IgD-negative memory B cell (primary cell): Measurements from ENCODE around the gene AMBRA1. TPM values are rescaled to one million over a fixed set of nuclear protein-coding genes. Genes with fewer than 3 reads are reported as not detected.

ENCODE experiments used
- H3K27ac Mint-ChIP-seq, 3 donors: one replicate each; pipeline ENCODE4 v1.8.0; 2020 to 2022; ENCODE audit warnings: mild to moderate bottlenecking in 3 of 3, mixed read lengths in 3 of 3, moderate library complexity in 1 of 3
- H3K27me3 Mint-ChIP-seq: one replicate; pipeline ENCODE4 v1.8.0; 2021; ENCODE audit warnings: mixed read lengths
- H3K36me3 Mint-ChIP-seq: one replicate; pipeline ENCODE4 v1.8.0; 2020; ENCODE audit warnings: mild to moderate bottlenecking, mixed read lengths
- H3K4me1 Mint-ChIP-seq, 3 donors: one replicate each; pipeline ENCODE4 v1.8.0; 2020 to 2022; ENCODE audit warnings: mixed read lengths in 3 of 3, mild to moderate bottlenecking in 1 of 3
- H3K4me3 Mint-ChIP-seq, 4 donors: one replicate each; pipeline ENCODE4 v1.8.0; 2020 to 2022; ENCODE audit warnings: mild to moderate bottlenecking in 4 of 4, mixed read lengths in 4 of 4, moderate library complexity in 3 of 4
- H3K9me3 Mint-ChIP-seq, 3 donors: one replicate each; pipeline ENCODE4 v1.8.0; 2020 to 2021; ENCODE audit warnings: mixed read lengths in 3 of 3, mild to moderate bottlenecking in 1 of 3
- polyA plus RNA-seq: library from polyadenylated mRNA; unstranded; fragments of 300-500 nt; fragmentation: Illumina TruSeq; gene quantifications from one replicate; pipeline ENCODE4 v1.2.3, GENCODE V29; 2021

Gene AMBRA1
- polyA plus RNA-seq, 1 donor from 2014 or later, result 9.1 TPM

- H3K4me3 Mint-ChIP-seq, result peak overlapping the region in 1 of 4 donors; percentile 33
- H3K27me3 Mint-ChIP-seq, result no peaks in the 10 kb centered on the region
- H3K36me3 Mint-ChIP-seq, result peaks cover 3% of the 10 kb centered on the region
- peaks cover 5 to 15% (median 12%) of the 10 kb centered on the region in 3 donors for H3K4me1 Mint-ChIP-seq
- H3K27ac Mint-ChIP-seq, result no peak overlapping the region
- H3K9me3 Mint-ChIP-seq, result no peaks in the 10 kb centered on the region
Measured at GRCh38 chr11:46625406-46625805, 31.6 kb upstream of the AMBRA1 start.

GRCh38 chr11:46618837-46619236 is 25.0 kb upstream of the AMBRA1 start:
- H3K27ac Mint-ChIP-seq, result peak overlapping the region in 1 of 3 donors; percentile 100
- no peaks in the 10 kb centered on the region for H3K9me3 Mint-ChIP-seq
- H3K4me3 Mint-ChIP-seq, result peak overlapping the region in 2 of 4 donors; percentile 96 to 99
- peaks cover 3% of the 10 kb centered on the region for H3K36me3 Mint-ChIP-seq
- H3K27me3 Mint-ChIP-seq, result no peaks in the 10 kb centered on the region
- peaks cover 16 to 38% (median 25%) of the 10 kb centered on the region in 3 donors for H3K4me1 Mint-ChIP-seq

GRCh38 chr11:46617972-46618314 is 24.1 kb upstream of the AMBRA1 start:
- no peaks in the 10 kb centered on the region for H3K27me3 Mint-ChIP-seq
- H3K4me3 Mint-ChIP-seq, result peak overlapping the region; percentile 96 to 99 (median 98)
- H3K4me1 Mint-ChIP-seq, result peaks cover 16 to 38% (median 25%) of the 10 kb centered on the region in 3 donors
- peaks cover 3% of the 10 kb centered on the region for H3K36me3 Mint-ChIP-seq
- no peaks in the 10 kb centered on the region for H3K9me3 Mint-ChIP-seq
- peak overlapping the region; percentile 99 to 100 (median 100) for H3K27ac Mint-ChIP-seq

GRCh38 chr11:46617134-46617971 is 23.5 kb upstream of the AMBRA1 start, which contains the start of the genes ATG13 and HARBI1:
Gene ATG13, plus strand, starts transcription at chr11:46617553. Its CDS starts 26,739 bp downstream, at chr11:46644292.
Gene HARBI1, minus strand, starts transcription at chr11:46617227. Its CDS starts 990 bp downstream, at chr11:46616237.
- Mint-ChIP-seq H3K36me3 (no peaks in the 10 kb centered on the region), H3K27me3 (no peaks in the 10 kb centered on the region), H3K4me1 (peaks cover 16 to 33% (median 22%) of the 10 kb centered on the region in 3 donors), H3K27ac (peak within 1 kb of the TSS; percentile 99 to 100 (median 100)), H3K9me3 (no peaks in the 10 kb centered on the region), H3K4me3 (peak within 1 kb of the TSS; percentile 96 to 99 (median 98))

GRCh38 chr11:46616551-46617133 is 22.8 kb upstream of the AMBRA1 start:
- Mint-ChIP-seq H3K4me3 (peak overlapping the region; percentile 96 to 99 (median 98)), H3K4me1 (peaks cover 16 to 30% (median 21%) of the 10 kb centered on the region in 3 donors), H3K9me3 (no peaks in the 10 kb centered on the region), H3K36me3 (no peaks in the 10 kb centered on the region), H3K27me3 (no peaks in the 10 kb centered on the region), H3K27ac (peak overlapping the region; percentile 99 to 100 (median 100))

GRCh38 chr11:46615756-46616155 is 21.9 kb upstream of the AMBRA1 start:
- H3K4me1 Mint-ChIP-seq, result peaks cover 14 to 25% (median 18%) of the 10 kb centered on the region in 3 donors

GRCh38 chr11:46612326-46612725 is 18.5 kb upstream of the AMBRA1 start:
- Mint-ChIP-seq H3K9me3 (no peaks in the 10 kb centered on the region), H3K27me3 (no peaks in the 10 kb centered on the region), H3K4me1 (peaks cover 3 to 13% (median 6%) of the 10 kb centered on the region in 3 donors), H3K36me3 (peaks cover 3% of the 10 kb centered on the region), H3K27ac (peak overlapping the region in 1 of 3 donors; percentile 1), H3K4me3 (no peak overlapping the region)

More at GRCh38 chr11:46615756-46616155, 21.9 kb upstream of the AMBRA1 start:
- Mint-ChIP-seq H3K27ac (peak overlapping the region in 2 of 3 donors; percentile 16 to 100), H3K4me3 (peak overlapping the region in 3 of 4 donors; percentile 17 to 99 (median 96)), H3K36me3 (no peaks in the 10 kb centered on the region), H3K9me3 (no peaks in the 10 kb centered on the region), H3K27me3 (no peaks in the 10 kb centered on the region)

GRCh38 chr11:46611526-46612304 is 17.9 kb upstream of the AMBRA1 start:
- no peaks in the 10 kb centered on the region for H3K9me3 Mint-ChIP-seq
- peaks cover 3 to 11% (median 6%) of the 10 kb centered on the region in 3 donors for H3K4me1 Mint-ChIP-seq
- peak overlapping the region in 1 of 3 donors; percentile 1 for H3K27ac Mint-ChIP-seq
- peaks cover 3% of the 10 kb centered on the region for H3K36me3 Mint-ChIP-seq
- H3K27me3 Mint-ChIP-seq, result no peaks in the 10 kb centered on the region
- H3K4me3 Mint-ChIP-seq, result no peak overlapping the region

GRCh38 chr11:46609386-46609785 is 15.6 kb upstream of the AMBRA1 start:
- Mint-ChIP-seq H3K9me3 (no peaks in the 10 kb centered on the region), H3K4me1 (peaks cover 2 to 10% (median 2%) of the 10 kb centered on the region in 3 donors), H3K4me3 (no peak overlapping the region), H3K27ac (no peak overlapping the region), H3K36me3 (peaks cover 3% of the 10 kb centered on the region), H3K27me3 (no peaks in the 10 kb centered on the region)

GRCh38 chr11:46607516-46607915 is 13.7 kb upstream of the AMBRA1 start:
- Mint-ChIP-seq H3K4me3 (no peak overlapping the region), H3K4me1 (peaks cover 9 to 18% (median 12%) of the 10 kb centered on the region in 3 donors), H3K27me3 (no peaks in the 10 kb centered on the region), H3K9me3 (peaks cover 2 to 6% (median 4%) of the 10 kb centered on the region in 3 donors), H3K36me3 (peaks cover 8% of the 10 kb centered on the region), H3K27ac (no peak overlapping the region)

GRCh38 chr11:46604796-46605195 is 11.0 kb upstream of the AMBRA1 start:
- Mint-ChIP-seq H3K4me3 (no peak overlapping the region), H3K9me3 (peaks cover 2 to 6% (median 4%) of the 10 kb centered on the region in 3 donors), H3K27me3 (no peaks in the 10 kb centered on the region), H3K4me1 (peaks cover 9 to 24% (median 12%) of the 10 kb centered on the region in 3 donors), H3K27ac (peak overlapping the region in 1 of 3 donors; percentile 68), H3K36me3 (peaks cover 8% of the 10 kb centered on the region)

- Mint-ChIP-seq H3K4me1 (peaks cover 9 to 24% (median 12%) of the 10 kb centered on the region in 3 donors), H3K27ac (peak overlapping the region in 2 of 3 donors; percentile 12 to 78), H3K4me3 (peak overlapping the region in 2 of 4 donors; percentile 3 to 65), H3K36me3 (peaks cover 8% of the 10 kb centered on the region), H3K27me3 (no peaks in the 10 kb centered on the region), H3K9me3 (peaks cover 2 to 6% (median 4%) of the 10 kb centered on the region in 3 donors)
Measured at GRCh38 chr11:46603704-46604308, 10.0 kb upstream of the AMBRA1 start.

GRCh38 chr11:46601129-46601528 is 7.3 kb upstream of the AMBRA1 start:
- peaks cover 2 to 6% (median 4%) of the 10 kb centered on the region in 3 donors for H3K9me3 Mint-ChIP-seq
- H3K4me1 Mint-ChIP-seq, result peaks cover 7 to 18% (median 10%) of the 10 kb centered on the region in 3 donors
- peaks cover 4% of the 10 kb centered on the region for H3K36me3 Mint-ChIP-seq
- H3K27ac Mint-ChIP-seq, result no peak overlapping the region
- H3K4me3 Mint-ChIP-seq, result no peak overlapping the region
- no peaks in the 10 kb centered on the region for H3K27me3 Mint-ChIP-seq
